H1 (cell line): ENCODE data around the gene PLCL1. TPM values are rescaled to one million over a fixed set of nuclear protein-coding genes. Genes with fewer than 3 reads are reported as not detected.

ENCODE experiments used
- CTCF ChIA-PET: fragments of 300-600 bp; sonication (Branson Sonifier 250); formaldehyde crosslinking; loops from one replicate; lab custom pipeline; 2021; ENCODE audit not compliant: partially characterized antibody; lab: Charles Lee
- POLR2A ChIA-PET: fragments of 300-600 bp; sonication (Branson Sonifier 250); formaldehyde crosslinking; loops from one replicate; lab custom pipeline; 2021; ENCODE audit warnings: inconsistent platforms; ENCODE audit not compliant: partially characterized antibody; lab: Charles Lee
- DNase-seq, 2 experiments: peaks; one replicate each; pipeline versions ENCODE4 v3.0.0 to v3.0.0-alpha.2; 2010 to 2022; ENCODE audit warnings: low spot score in 2 of 2, low read depth in 1 of 2, mixed read lengths in 1 of 2
- FAIRE-seq: peaks from 2 replicates; lab custom pipeline; 2011; peaks lifted over from hg19 to GRCh38; lab: Jason Lieb, UNC
- H2AFZ ChIP-seq: 2 replicates; pipeline ENCODE4 v1.8.1; 2012; ENCODE audit warnings: low read length, inconsistent platforms
- H2AK5ac ChIP-seq: 2 replicates; pipeline ENCODE4 v1.6.1; 2013; ENCODE audit warnings: low read depth, low read length
- H2BK120ac ChIP-seq: replicated peaks from 2 replicates; pipeline ENCODE3; 2013; ENCODE audit warnings: low read depth, low read length, inconsistent platforms
- H2BK12ac ChIP-seq: 2 replicates; pipeline ENCODE4 v1.6.1; 2013; ENCODE audit warnings: low read depth, low read length
- H2BK15ac ChIP-seq: 2 replicates; pipeline ENCODE4 v1.6.1; 2013; ENCODE audit warnings: low read length
- H2BK20ac ChIP-seq: 2 replicates; pipeline ENCODE4 v1.6.1; 2013; ENCODE audit warnings: low read length
- H2BK5ac ChIP-seq: 2 replicates; pipeline ENCODE4 v1.6.1; 2013; ENCODE audit warnings: low read depth, low read length
- H3K14ac ChIP-seq: 2 replicates; pipeline ENCODE4 v1.6.1; 2013; ENCODE audit warnings: inconsistent platforms; ENCODE audit not compliant: insufficient read length
- H3K18ac ChIP-seq: 2 replicates; pipeline ENCODE4 v1.6.1; 2013; ENCODE audit warnings: low read length; ENCODE audit errors: extremely low read depth
- H3K23ac ChIP-seq: 2 replicates; pipeline ENCODE4 v1.6.1; 2013; ENCODE audit warnings: inconsistent platforms; ENCODE audit not compliant: insufficient read length
- H3K23me2 ChIP-seq: 2 replicates; pipeline ENCODE4 v1.6.1; 2013; ENCODE audit warnings: low read depth, low read length
- H3K27ac ChIP-seq: 2 replicates; pipeline ENCODE4 v1.6.1; 2011; ENCODE audit warnings: low read depth, low read length, inconsistent platforms
- H3K27me3 ChIP-seq, 4 experiments: replicated peaks in 1 of 4; 1 replicate in 1 of 4; 2 replicates in 3 of 4; pipeline versions ENCODE4 v1.6.1 to v1.8.1; 2011 to 2013; ENCODE audit warnings: low read length in 3 of 4, mild to moderate bottlenecking in 3 of 4, inconsistent platforms in 2 of 4, mixed read lengths in 2 of 4, moderate library complexity in 1 of 4; ENCODE audit not compliant: control insufficient read depth in 3 of 4, insufficient read depth in 3 of 4; ENCODE audit errors: extremely low read depth in 1 of 4
- H3K36me3 ChIP-seq, 4 experiments: 2 replicates each; pipeline versions ENCODE4 v1.6.1 to v1.8.1; 2011 to 2013; ENCODE audit warnings: mild to moderate bottlenecking in 4 of 4, low read length in 3 of 4, moderate library complexity in 2 of 4, control low read depth in 1 of 4, inconsistent platforms in 1 of 4; ENCODE audit not compliant: insufficient read depth in 4 of 4, control insufficient read depth in 2 of 4
- H3K4ac ChIP-seq: replicated peaks from 2 replicates; pipeline ENCODE3; 2013; ENCODE audit warnings: low read length, low read depth, mixed read lengths, inconsistent platforms; ENCODE audit not compliant: insufficient read length
- H3K4me1 ChIP-seq, 4 experiments: replicated peaks in 1 of 4; 1 replicate in 1 of 4; 2 replicates in 3 of 4; pipeline versions ENCODE4 v1.6.1 to v1.8.1; 2011 to 2013; ENCODE audit warnings: low read length in 3 of 4, inconsistent platforms in 2 of 4, mixed read lengths in 1 of 4; ENCODE audit not compliant: insufficient read depth in 4 of 4, control insufficient read depth in 3 of 4
- H3K4me2 ChIP-seq, 2 experiments: 2 replicates each; pipeline versions ENCODE4 v1.6.1 to v1.8.1; 2011 to 2013; ENCODE audit warnings: low read depth in 2 of 2, low read length in 2 of 2, control low read depth in 1 of 2, inconsistent platforms in 1 of 2, mild to moderate bottlenecking in 1 of 2; ENCODE audit not compliant: insufficient read depth in 1 of 2
- H3K4me3 ChIP-seq, 4 experiments: fragments of 200-600, 300-600 bp in 1 of 4; sonication (generic), shearing (Covaris generic), sonication (Bioruptor Twin) in 1 of 4; 2 replicates each; pipeline versions ENCODE4 v1.5.1 to v1.8.1; 2011 to 2016; ENCODE audit warnings: low read length in 4 of 4, low read depth in 3 of 4, control low read depth in 2 of 4, inconsistent platforms in 2 of 4, mild to moderate bottlenecking in 2 of 4, mixed read lengths in 1 of 4, moderate library complexity in 1 of 4; ENCODE audit not compliant: insufficient read depth in 2 of 4; ENCODE audit errors: extremely low read depth in 1 of 4
- H3K56ac ChIP-seq: replicated peaks from 2 replicates; pipeline ENCODE3; 2013; ENCODE audit warnings: low read depth, mild to moderate bottlenecking, mixed read lengths, low read length, inconsistent platforms; ENCODE audit not compliant: insufficient read length
- H3K79me1 ChIP-seq: 2 replicates; pipeline ENCODE4 v1.6.1; 2013; ENCODE audit warnings: low read depth, low read length, control low read depth
- H3K79me2 ChIP-seq, 2 experiments: 2 replicates each; pipeline versions ENCODE4 v1.6.1 to v1.8.1; 2012 to 2013; ENCODE audit warnings: low read length in 2 of 2, mild to moderate bottlenecking in 2 of 2, inconsistent platforms in 1 of 2; ENCODE audit not compliant: insufficient read depth in 2 of 2, control insufficient read depth in 1 of 2
- H3K9ac ChIP-seq, 4 experiments: replicated peaks in 1 of 4; 1 replicate in 1 of 4; 2 replicates in 3 of 4; pipeline versions ENCODE4 v1.6.1 to v1.8.1; 2011 to 2013; ENCODE audit warnings: low read depth in 3 of 4, low read length in 3 of 4, control low read depth in 2 of 4, mild to moderate bottlenecking in 2 of 4, moderate library complexity in 2 of 4, inconsistent platforms in 1 of 4; ENCODE audit errors: extremely low read depth in 1 of 4
- H3K9me3 ChIP-seq, 2 experiments: 2 replicates each; pipeline versions ENCODE4 v1.6.1 to v1.8.1; 2012 to 2013; ENCODE audit warnings: mild to moderate bottlenecking in 2 of 2, moderate library complexity in 2 of 2, control low read depth in 1 of 2, inconsistent platforms in 1 of 2, low read depth in 1 of 2, low read length in 1 of 2, mixed read lengths in 1 of 2; ENCODE audit not compliant: insufficient read depth in 2 of 2
- H4K20me1 ChIP-seq, 2 experiments: replicated peaks in 1 of 2; 2 replicates each; pipeline versions ENCODE3 to v1.8.1; 2011 to 2013; ENCODE audit warnings: inconsistent platforms in 2 of 2, low read length in 2 of 2, mild to moderate bottlenecking in 1 of 2; ENCODE audit not compliant: insufficient read depth in 2 of 2, control insufficient read depth in 1 of 2
- H4K5ac ChIP-seq: 2 replicates; pipeline ENCODE4 v1.6.1; 2013; ENCODE audit warnings: low read length, low read depth, mixed read lengths, inconsistent platforms; ENCODE audit not compliant: insufficient read length
- H4K8ac ChIP-seq: 2 replicates; pipeline ENCODE4 v1.8.0; 2013; ENCODE audit warnings: mild to moderate bottlenecking, moderate library complexity, low read length, inconsistent platforms; ENCODE audit not compliant: insufficient read depth; ENCODE audit errors: extremely low read depth
- H4K91ac ChIP-seq: replicated peaks from 2 replicates; pipeline ENCODE3; 2013; ENCODE audit warnings: low read length, mixed read lengths, inconsistent platforms; ENCODE audit not compliant: insufficient read length
- JUND ChIP-seq: IDR thresholded peaks from 2 replicates; pipeline ENCODE4 v1.6.1; 2011; ENCODE audit warnings: mild to moderate bottlenecking, improper control_type of control experiment, low read length
- WGBS, 2 experiments: shearing (Covaris generic) in 1 of 2; methylation state at CpG; one replicate each; pipeline versions ENCODE4 v1.1.6 to v1.1.7; 2013 to 2015; ENCODE audit warnings: low lambda C conversion rate in 2 of 2, mixed read lengths in 2 of 2, inconsistent platforms in 1 of 2, low coverage in 1 of 2, missing lambda C conversion rate in 1 of 2; ENCODE audit not compliant: insufficient replicate concordance in 2 of 2, insufficient coverage in 1 of 2, insufficient read length in 1 of 2; ENCODE audit errors: extremely low coverage in 1 of 2, missing lambda C conversion rate in 1 of 2; 5-methylcytosine and 5-hydroxymethylcytosine counted together
- polyA plus RNA-seq, 7 experiments: library from polyadenylated mRNA; depleted of rRNA in 3 of 7; stranded (reverse) in 5 of 7; unstranded in 2 of 7; fragments of >200 nt in 5 of 7; fragments of 200-250 nt in 2 of 7; gene quantifications; 1 replicate in 5 of 7; 2 replicates in 1 of 7; 4 replicates in 1 of 7; pipeline versions ENCODE4 v1.2.1 to v1.2.3, GENCODE V29; 2011 to 2013; ENCODE audit warnings: missing spikeins in 2 of 7, mixed read lengths in 2 of 7
- total RNA-seq: library from RNA; stranded (reverse); fragmentation: NEBNext Ultra II Directional; extraction: Animal tissue kit (Norgen Biotek cat#: 25700); gene quantifications from 2 replicates; pipeline ENCODE4 v1.2.1, GENCODE V29; 2021

The PLCL1 gene
- total and polyA plus RNA-seq, 2 of the 8 experiments (the other 6 are each of a cell fraction or from before 2014, with no cell fraction given), result not detected

DNA sequence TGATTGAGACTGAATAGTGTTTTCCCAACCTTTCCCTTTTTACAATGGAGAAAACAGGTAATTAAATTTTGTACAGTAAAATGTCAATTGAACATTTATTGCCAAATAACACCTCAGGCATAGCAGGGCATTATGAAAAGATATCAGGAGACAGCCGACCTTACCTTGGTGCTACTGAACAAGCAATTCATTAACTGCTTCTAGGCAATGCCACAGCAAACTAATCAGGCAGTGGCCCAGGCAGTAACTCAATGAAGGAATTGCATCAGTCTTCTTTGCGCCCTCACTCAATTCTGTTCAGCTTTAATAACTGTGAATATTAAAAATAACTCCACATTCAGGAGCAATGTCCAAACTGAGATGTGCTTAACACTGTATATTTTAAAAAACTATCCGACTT, 6.1 kb downstream of the PLCL1 start:
- no peak overlapping the region for H4K8ac ChIP-seq
- no peak overlapping the region for H3K18ac ChIP-seq
- no peaks in the 10 kb centered on the region for H3K79me1 ChIP-seq
- H3K4me2 ChIP-seq, result no peak overlapping the region
- H2BK12ac ChIP-seq, result no peak overlapping the region
- H3K4ac ChIP-seq, result no peak overlapping the region
- no peak for DNase-seq
- POLR2A ChIA-PET, result interaction anchor here (0.6 kb wide), 1 partner anchor 257 kb away, joined by 3 read pairs; no protein-coding TSS in a partner anchor
- 84% methylated on average over 3 of the region's 3 CpGs; no CpG with 5 or more reads in 1 of the 2 experiments for WGBS, 2 experiments
- H2BK20ac ChIP-seq, result no peak overlapping the region
- H3K4me1 ChIP-seq, result no peaks in the 10 kb centered on the region
- H4K20me1 ChIP-seq, result no peaks in the 10 kb centered on the region
- no peak overlapping the region for H4K91ac ChIP-seq
- no peak overlapping the region for H2BK120ac ChIP-seq
- no peak overlapping the region for H3K4me3 ChIP-seq
- peaks cover 4 to 13% (median 7%) of the 10 kb centered on the region in 4 experiments for H3K27me3 ChIP-seq
- CTCF ChIA-PET, result interaction anchor here (0.8 to 2.0 kb wide), 5 partner anchors 31 to 486 kb away, joined by 3 to 6 read pairs (median 4); no protein-coding TSS in a partner anchor
- H2AK5ac ChIP-seq, result no peak overlapping the region
- H3K27ac ChIP-seq, result no peak overlapping the region
- no peak overlapping the region for H2BK5ac ChIP-seq
- no peaks in the 10 kb centered on the region for H3K9me3 ChIP-seq
- H3K79me2 ChIP-seq, result no peaks in the 10 kb centered on the region
- no peak for FAIRE-seq
- H3K9ac ChIP-seq, result no peak overlapping the region
- no peak overlapping the region for H4K5ac ChIP-seq
- H2BK15ac ChIP-seq, result no peak overlapping the region
- no peaks in the 10 kb centered on the region; the same call in none of the 2 replicates for H3K23me2 ChIP-seq
- no peak overlapping the region for H3K14ac ChIP-seq
- no peak overlapping the region; the same call in 1 of the 2 replicates for H2AFZ ChIP-seq
- no peak overlapping the region for H3K56ac ChIP-seq
- no peaks in the 10 kb centered on the region for H3K36me3 ChIP-seq
- no peak overlapping the region for H3K23ac ChIP-seq
- TF ChIP-seq JUND, result no peak
